Cardiac muscle cell (in vitro differentiated cells and primary cell): ENCODE results near the gene PLAU. TPM values are rescaled to one million over a fixed set of nuclear protein-coding genes. Genes with fewer than 3 reads are reported as not detected.

Experiments
- DNase-seq, 2 donors: peaks; one replicate each; pipeline versions ENCODE4 v3.0.0 to v3.0.0-alpha.2; 2010 to 2017; ENCODE audit warnings: low read depth in 1 of 2, low spot score in 1 of 2
- H3K27ac ChIP-seq: fragments of 200-600 bp; sonication (generic); 2 replicates; pipeline ENCODE4 v1.5.1; 2016
- H3K27me3 ChIP-seq: fragments of 200-600 bp; sonication (generic); 2 replicates; pipeline ENCODE4 v1.6.0; 2016; ENCODE audit warnings: control low read depth
- H3K36me3 ChIP-seq: fragments of 200-600 bp; sonication (generic); 2 replicates; pipeline ENCODE4 v1.5.1; 2016; ENCODE audit warnings: control low read depth
- H3K4me1 ChIP-seq: fragments of 200-600 bp; sonication (generic); 2 replicates; pipeline ENCODE4 v1.8.1; 2017; ENCODE audit warnings: low read depth, mild to moderate bottlenecking, mixed run types
- H3K4me3 ChIP-seq: fragments of 200-600 bp; sonication (generic); 2 replicates; pipeline ENCODE4 v1.5.1; 2016; ENCODE audit warnings: mild to moderate bottlenecking
- H3K9me3 ChIP-seq: fragments of 200-600 bp; sonication (generic); 2 replicates; pipeline ENCODE4 v1.5.1; 2017; ENCODE audit warnings: low read depth, mild to moderate bottlenecking, control low read depth
- CTCF ChIP-seq: IDR thresholded peaks from 2 replicates; pipeline ENCODE4 v1.5.1; 2012; ENCODE audit warnings: low read depth, mild to moderate bottlenecking, low read length
- polyA plus RNA-seq: library from polyadenylated mRNA; unstranded; fragments of >200 nt; fragmentation: Nextera tagmentation; extraction: Ambion mirVana; gene quantifications from 2 replicates; pipeline ENCODE4 v1.2.1, GENCODE V29; 2016
- total RNA-seq: library from RNA; depleted of rRNA; stranded (reverse); fragments of >200 nt; gene quantifications from 2 replicates; pipeline ENCODE4 v1.2.3, GENCODE V29; 2016

PLAU gene
- total and polyA plus RNA-seq, 2 experiments from 2014 or later = 3.8 to 4.1 TPM

GRCh38 chr10:73940634-73941221, 29.8 kb downstream of the PLAU start:
- H3K9me3 ChIP-seq = no peaks in the 10 kb centered on the region
- peaks cover 7% of the 10 kb centered on the region for H3K4me1 ChIP-seq
- no peak overlapping the region for H3K27ac ChIP-seq
- peak; percentile 96 for TF ChIP-seq CTCF
- DNase-seq = peak; percentile 81 to 84
- no peaks in the 10 kb centered on the region for H3K27me3 ChIP-seq
- no peak overlapping the region for H3K4me3 ChIP-seq
- no peaks in the 10 kb centered on the region for H3K36me3 ChIP-seq

DNA sequence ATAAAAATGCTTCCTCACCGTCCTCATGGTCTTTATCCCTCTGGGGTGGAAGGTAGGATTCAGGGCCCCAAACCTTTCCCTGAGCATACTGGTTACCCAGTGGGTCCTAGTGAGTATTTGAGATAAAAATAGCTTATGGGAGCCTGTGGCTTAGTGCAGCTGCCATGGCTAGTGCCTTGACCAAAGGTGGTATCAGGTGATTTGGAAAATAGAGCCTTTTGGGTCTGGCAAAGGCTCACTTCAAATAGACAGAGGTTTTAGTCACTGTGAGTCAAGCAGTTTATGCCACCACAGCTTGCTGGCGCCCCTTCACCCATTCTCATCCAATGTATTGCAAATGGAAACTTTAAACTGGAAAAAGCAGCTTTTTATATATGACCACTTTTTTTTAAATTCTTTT, 30.4 kb downstream of the PLAU start:
- H3K9me3 ChIP-seq = no peaks in the 10 kb centered on the region
- no peak for TF ChIP-seq CTCF
- DNase-seq = no peak
- no peaks in the 10 kb centered on the region for H3K27me3 ChIP-seq
- no peaks in the 10 kb centered on the region for H3K36me3 ChIP-seq
- no peak overlapping the region for H3K27ac ChIP-seq
- H3K4me1 ChIP-seq = peaks cover 7% of the 10 kb centered on the region
- no peak overlapping the region for H3K4me3 ChIP-seq

DNA sequence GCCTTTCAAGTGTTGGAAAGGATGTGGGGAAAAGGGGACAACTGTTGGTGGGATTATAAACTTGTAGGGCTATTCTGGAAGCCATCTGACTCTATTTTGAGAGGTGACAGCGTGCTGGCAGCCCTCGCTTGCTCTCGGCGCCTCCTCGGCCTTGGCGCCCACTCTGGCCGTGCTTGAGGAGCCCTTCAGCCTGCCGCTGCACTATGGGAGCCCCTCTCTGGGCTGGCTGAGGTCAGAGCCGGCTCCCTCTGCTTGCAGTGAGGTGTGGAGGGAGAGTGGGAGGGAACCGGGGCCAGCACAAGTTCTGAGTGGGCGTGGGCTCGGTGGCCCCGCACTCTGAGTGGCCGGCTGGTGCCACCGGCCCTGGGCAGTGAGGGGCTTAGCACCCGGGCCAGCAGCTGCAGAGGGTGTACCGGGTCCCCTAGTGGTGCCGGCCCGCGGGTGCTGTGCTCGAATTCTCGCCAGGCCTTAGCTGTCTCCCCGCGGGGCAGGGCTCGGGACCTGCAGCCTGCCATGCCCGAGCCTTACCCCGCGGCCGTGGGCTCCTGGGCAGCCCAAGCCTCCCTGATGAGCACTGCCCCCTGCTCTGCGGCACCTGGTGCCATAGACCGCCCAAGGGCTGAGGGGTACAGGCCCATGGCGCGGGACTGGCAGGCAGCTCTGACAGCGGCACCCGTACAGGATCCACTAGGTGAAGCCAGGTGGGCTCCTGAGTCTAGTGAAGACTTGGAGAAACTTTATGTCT, 33.6 kb downstream of the PLAU start:
- H3K9me3 ChIP-seq = no peaks in the 10 kb centered on the region

GRCh38 chr10:73946253-73947145, 35.6 kb downstream of the PLAU start:
- no peak overlapping the region for H3K4me3 ChIP-seq
- H3K27me3 ChIP-seq = no peaks in the 10 kb centered on the region
- no peaks in the 10 kb centered on the region for H3K4me1 ChIP-seq
- H3K9me3 ChIP-seq = no peaks in the 10 kb centered on the region
- no peak overlapping the region for H3K27ac ChIP-seq
- H3K36me3 ChIP-seq = no peaks in the 10 kb centered on the region
- TF ChIP-seq CTCF = peak; percentile 12
- DNase-seq = no peak

More for the DNA sequence above, 33.6 kb downstream of the PLAU start:
- Histone ChIP-seq H3K27me3 (no peaks in the 10 kb centered on the region), H3K4me3 (no peak overlapping the region), H3K27ac (no peak overlapping the region), H3K4me1 (peaks cover 7% of the 10 kb centered on the region), H3K36me3 (no peaks in the 10 kb centered on the region)
- TF ChIP-seq CTCF = no peak
- DNase-seq = no peak

- H3K4me3 ChIP-seq = no peak overlapping the region
- DNase-seq = no peak
Observed at GRCh38 chr10:73948947-73949633, 38.2 kb downstream of the PLAU start.

More at GRCh38 chr10:73948947-73949633, 38.2 kb downstream of the PLAU start:
- H3K36me3 ChIP-seq = no peaks in the 10 kb centered on the region
- no peaks in the 10 kb centered on the region for H3K27me3 ChIP-seq
- no peaks in the 10 kb centered on the region for H3K4me1 ChIP-seq
- no peaks in the 10 kb centered on the region for H3K9me3 ChIP-seq
- no peak for TF ChIP-seq CTCF
- no peak overlapping the region for H3K27ac ChIP-seq
